Cortex of kidney (tissue), 1 donor: ENCODE results near the gene NARS2.

ENCODE experiments used
- DNase-seq: peaks from one replicate; lab custom pipeline; 2025; lab: John Stamatoyannopoulos, UW

Gene NARS2

DNA sequence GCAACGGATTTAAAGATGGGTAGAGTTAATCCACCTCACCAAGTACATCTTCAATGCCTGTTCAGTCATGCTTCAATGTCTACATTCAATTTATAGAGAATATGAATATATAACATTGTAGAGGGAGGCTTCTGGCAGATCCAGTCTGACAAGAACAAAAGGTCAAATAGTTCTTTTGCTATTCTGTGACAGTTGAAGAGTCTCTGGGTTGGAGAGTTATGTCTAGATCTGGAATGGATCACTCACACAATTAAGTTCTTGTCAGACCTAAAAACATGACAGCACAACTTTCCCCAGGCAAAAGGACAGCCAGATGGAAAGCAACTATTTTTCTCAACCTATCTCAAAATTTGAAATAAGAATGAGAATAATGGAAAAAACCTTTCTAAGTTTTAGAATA lies 141.7 kb downstream of the NARS2 start:
- DNase-seq, result no peak

DNA sequence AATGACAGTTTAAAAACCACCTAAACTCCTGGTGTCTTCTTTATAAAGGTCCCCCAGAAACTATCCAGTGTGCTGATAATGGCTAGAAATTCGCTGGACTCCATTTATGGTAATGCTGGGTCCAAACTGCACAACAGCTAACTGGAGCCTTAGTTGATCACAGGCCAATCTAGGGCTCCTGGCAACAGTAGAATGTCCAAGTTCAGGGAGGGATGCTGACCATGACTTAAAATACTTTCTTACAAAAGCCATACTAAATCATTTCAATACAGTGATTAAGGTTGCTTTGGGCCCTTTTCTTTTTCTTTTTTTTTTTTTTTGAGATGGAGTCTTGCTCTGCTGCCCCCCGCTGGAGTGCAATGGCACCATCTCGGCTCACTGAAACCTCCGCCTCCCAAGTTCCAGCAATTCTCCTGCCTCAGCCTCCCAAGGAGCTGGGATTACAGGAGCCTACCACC lies 142.6 kb downstream of the NARS2 start:
- DNase-seq, result no peak

DNA sequence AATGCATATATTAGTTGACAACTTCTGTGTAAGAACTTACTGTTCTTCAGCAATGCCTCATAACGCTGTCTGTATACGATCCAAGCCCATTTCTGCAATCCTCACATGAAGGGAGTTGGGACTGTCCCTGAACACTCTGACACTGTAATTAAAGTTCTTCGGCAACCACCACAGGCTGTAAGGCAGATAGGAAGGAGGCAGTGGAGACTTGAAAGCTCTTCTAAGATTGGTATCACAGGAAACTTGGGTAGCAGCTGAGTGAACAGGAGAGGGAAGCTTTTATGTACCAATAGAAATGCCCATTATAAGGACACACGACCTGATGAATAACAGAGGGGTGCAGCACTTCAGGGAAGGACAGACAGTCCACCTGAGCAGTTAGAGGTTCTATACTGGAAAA lies 145.0 kb downstream of the NARS2 start:
- no peak for DNase-seq

- no peak for DNase-seq
Observed at GRCh38 chr11:78429209-78429608, 145.5 kb downstream of the NARS2 start.

GRCh38 chr11:78428773-78429172 lies 145.9 kb downstream of the NARS2 start:
- no peak for DNase-seq

- DNase-seq, result no peak
Observed at GRCh38 chr11:78428266-78428636, 146.4 kb downstream of the NARS2 start.

DNA sequence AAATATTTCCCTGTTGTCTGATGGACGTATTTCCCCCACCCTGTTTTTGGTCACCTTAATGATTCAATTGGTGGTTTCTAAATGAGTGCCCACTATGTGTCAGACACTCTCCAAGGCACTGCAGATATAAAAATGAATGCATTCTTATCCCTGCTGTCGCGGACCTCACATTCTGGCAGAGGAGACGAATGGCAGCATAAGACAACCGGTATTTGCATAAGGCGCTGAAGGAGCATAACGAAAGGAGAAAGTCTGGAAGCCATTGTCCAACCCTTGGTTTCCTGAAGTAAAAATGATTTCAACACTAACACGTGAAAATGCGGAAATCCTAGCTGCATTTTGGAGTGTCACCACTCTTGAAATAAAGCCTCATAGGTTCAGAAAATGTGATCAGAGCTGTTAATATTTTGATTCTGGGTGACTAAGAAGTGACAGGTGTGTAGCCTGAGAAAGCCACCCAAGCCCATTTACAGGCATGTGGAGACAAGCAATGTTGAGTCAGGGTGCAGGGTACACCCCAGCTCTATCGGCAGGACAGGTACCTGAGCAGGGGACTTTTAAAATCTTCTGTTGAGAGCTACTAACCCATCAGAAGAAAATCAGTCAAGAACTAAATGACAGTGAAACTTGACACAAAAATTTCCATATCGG lies 146.9 kb downstream of the NARS2 start:
- no peak for DNase-seq

- no peak for DNase-seq
Observed at GRCh38 chr11:78426845-78427244, 147.8 kb downstream of the NARS2 start.

DNA sequence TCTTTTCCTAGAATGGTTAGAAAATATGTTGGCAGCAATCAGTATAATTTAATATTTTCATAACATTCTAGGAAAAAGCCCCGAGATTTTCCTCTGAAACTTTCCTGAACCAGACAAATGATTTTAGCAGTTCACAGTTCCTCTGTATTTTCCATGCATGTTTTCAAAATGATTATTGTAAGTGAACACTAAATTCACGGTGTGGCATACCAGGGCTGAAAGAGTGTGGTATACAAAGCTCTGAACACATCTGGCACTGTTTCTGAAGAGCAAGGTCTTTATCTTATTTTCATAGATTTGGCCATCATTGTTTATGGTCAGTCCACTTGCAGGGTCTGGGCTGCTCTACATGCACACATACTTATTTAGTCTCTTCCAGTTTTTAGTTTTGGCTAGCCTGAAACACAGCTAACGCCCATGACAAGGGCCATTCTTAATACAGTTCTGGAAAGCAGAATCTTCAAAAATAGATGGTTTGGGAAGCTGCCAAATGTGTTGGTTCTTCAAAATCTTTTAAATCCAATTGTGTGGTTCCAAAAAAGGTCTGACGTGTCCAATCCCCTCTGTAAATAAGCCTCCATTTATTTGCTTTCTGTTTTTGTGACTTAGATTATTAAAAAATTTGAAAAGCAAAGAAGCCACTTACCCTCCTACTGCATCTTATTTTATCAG lies 149.1 kb downstream of the NARS2 start:
- no peak for DNase-seq

GRCh38 chr11:78424334-78425270 lies 150.1 kb downstream of the NARS2 start:
- DNase-seq, result no peak

- DNase-seq, result no peak
Observed at GRCh38 chr11:78423241-78423640, 151.4 kb downstream of the NARS2 start.

- no peak for DNase-seq
Observed at GRCh38 chr11:78420796-78421209, 153.9 kb downstream of the NARS2 start.

DNA sequence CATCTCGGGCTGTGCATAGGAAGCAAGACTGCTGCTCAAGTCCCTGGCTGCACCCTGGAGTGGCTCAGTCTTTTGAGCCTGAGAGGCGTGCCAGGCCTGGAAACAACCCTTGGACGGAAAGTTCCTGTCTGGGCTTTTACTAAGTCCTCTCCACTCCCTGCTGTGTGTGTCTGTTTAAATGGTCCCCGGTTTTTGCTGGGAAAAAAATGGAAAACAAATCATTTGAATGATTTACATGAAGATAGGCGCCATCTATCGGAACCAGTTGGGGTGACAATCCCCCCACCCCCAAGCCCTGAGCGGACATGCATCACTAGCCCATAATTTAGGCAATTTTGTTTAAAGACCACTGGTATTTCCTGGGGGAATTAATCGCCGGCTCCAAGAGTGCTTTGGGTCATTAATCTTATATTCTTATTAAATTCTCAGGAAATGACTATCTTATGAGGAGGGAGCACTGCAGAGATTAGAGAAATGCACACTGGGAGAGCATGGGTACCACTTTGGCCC lies 154.4 kb downstream of the NARS2 start:
- no peak for DNase-seq

DNA sequence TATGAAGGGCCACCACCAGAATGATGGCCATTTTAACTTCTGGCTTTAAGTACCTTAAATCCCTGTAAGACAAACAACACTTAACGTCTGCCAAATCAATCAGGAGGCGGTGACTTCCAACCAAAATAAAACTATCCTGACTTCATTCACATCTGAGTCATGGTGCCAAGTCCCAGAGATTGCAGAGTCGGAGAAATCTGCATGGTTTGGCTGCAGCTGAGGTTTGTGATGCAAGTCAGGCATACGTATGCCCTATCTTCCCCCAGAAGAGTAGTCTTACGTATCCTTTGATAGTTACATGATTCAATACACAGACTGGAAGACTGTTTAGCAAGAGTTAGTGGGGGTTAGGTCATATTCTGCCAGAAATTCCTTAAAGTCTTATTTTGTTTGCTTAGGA lies 155.3 kb downstream of the NARS2 start:
- no peak for DNase-seq

DNA sequence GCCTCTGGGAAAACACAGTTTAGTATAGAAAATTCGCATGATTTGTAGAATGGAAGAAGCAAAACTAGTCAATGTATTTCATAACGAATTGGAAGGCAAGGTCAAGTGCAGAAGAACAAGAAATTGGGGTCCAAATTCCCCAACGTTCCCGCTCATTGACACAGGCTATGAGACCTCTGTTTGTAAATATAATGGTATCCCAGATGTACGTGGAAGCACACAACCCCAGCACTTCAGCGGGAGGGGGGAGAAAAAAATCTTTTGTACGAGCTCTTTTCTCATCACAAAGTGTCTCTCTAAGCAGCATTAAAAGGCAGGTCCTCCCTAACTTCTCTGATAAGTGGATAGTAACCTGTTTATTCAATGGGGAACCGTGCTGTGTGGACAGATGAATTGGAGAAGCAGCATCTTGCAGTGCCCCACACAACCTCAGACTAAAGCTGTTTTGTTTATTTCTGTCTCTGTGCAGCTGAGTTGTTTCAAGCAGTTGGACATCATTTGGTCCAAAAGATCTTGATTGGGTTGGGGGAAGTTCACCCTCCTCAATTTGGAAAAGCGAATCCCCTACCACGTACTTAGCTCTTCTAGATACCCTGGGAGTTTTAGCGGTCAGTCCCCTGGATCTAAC lies 156.0 kb downstream of the NARS2 start:
- no peak for DNase-seq

GRCh38 chr11:78417888-78418583 lies 156.6 kb downstream of the NARS2 start:
- DNase-seq, result no peak

DNA sequence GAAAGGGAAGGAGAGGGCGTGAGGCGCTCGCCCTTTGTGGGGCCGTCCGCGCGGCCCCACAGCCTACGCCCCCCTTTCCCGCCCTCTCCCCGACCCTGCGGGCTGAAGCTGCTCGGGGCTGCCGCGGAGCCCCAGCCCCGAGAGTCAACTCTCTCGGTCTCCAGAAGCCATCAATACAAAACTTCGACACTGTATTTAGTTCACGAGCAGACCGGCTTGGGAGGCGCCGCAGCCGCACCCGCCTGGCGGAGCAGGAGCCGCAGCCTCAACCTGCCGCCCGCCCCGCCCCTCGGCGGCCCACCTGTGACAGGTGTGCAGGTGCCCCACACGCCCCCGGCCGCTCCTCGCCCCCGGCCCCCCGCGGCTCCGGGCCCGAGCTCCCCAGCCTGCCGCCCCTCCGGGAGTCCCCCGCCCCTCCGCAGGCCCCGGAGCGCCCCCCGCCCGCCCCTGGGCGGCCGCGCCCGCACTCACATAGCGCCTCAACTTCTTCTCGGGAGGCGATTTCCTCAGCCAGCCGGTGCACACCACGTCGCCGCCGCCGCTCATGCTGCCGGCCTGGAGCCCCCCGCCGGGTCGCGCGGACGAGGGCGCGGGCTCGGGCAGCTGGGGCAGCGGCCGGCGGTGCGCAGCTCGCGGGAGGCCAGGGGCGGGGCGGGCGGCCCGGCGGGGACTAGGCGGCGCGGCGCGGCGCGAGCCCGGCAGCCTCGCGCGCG lies 157.3 kb downstream of the NARS2 start, which contains the start of gene GAB2:
Gene GAB2, minus strand, starts transcription at position 646 of the 713 bp plus-strand sequence. Its CDS starts 100 bp downstream, at position 546.
- no peak for DNase-seq

- DNase-seq, result no peak
Observed at GRCh38 chr11:78416285-78417174, 158.1 kb downstream of the NARS2 start.

- no peak for DNase-seq
Observed at GRCh38 chr11:78415338-78415737, 159.3 kb downstream of the NARS2 start.
